K562 treated with DMSO at 1 percent for 48 hours (cell line): ENCODE results near the gene NSUN5. TPM values are rescaled to one million over a fixed set of nuclear protein-coding genes. Genes with fewer than 3 reads are reported as not detected.

ENCODE experiments used
- total RNA-seq: library from RNA; unstranded; fragments of 300-600 nt; gene quantifications from 2 replicates; pipeline ENCODE4 v1.2.3, GENCODE V29; 2022; ENCODE audit warnings: low replicate concordance; ENCODE audit errors: extremely low read depth

The NSUN5 gene
- total RNA-seq: not detected in 2 replicates

GRCh38 chr7:73308665-73309214 lies at the start of gene NSUN5:
TSS of gene NSUN5 (minus strand) at chr7:73308826. CDS start at chr7:73308790, 36 bp downstream.

GRCh38 chr7:73327922-73328321 lies 19.3 kb upstream of the NSUN5 start, which contains the start of the genes FKBP6 and TRIM50:
TSS of gene FKBP6 (plus strand) at chr7:73328161. CDS start at chr7:73328429, 268 bp downstream.
TSS of gene TRIM50 (minus strand) at chr7:73328082. CDS start at chr7:73324787, 3,295 bp downstream.

Other genes starting within 250 kb of the NSUN5 start
- gene SPDYE9, start 222.8 kb downstream of the NSUN5 start, total RNA-seq: not detected in 2 replicates
- gene TRIM50, start 19.3 kb upstream of the NSUN5 start, total RNA-seq: not detected in 2 replicates
- not detected in 2 replicates for gene FKBP6, start 19.3 kb upstream of the NSUN5 start, total RNA-seq
- not detected in 2 replicates for gene FZD9, start 125.0 kb upstream of the NSUN5 start, total RNA-seq
- gene BAZ1B, start 213.5 kb upstream of the NSUN5 start, total RNA-seq: 108 TPM in 1 of 2 replicates, not detected in the other
- gene BCL7B, start 248.9 kb upstream of the NSUN5 start, total RNA-seq: not detected in 2 replicates